T-helper 1 cell (primary cell): Measurements from ENCODE around the gene CCDC141.

Experiments
- DNase-seq, 5 donors: peaks; one replicate each; pipeline ENCODE4 v3.0.0-alpha.2; 2012 to 2020

The CCDC141 gene

GRCh38 chr2:178819992-178820391 is 229.9 kb downstream of the CCDC141 start:
- no peak for DNase-seq

DNA sequence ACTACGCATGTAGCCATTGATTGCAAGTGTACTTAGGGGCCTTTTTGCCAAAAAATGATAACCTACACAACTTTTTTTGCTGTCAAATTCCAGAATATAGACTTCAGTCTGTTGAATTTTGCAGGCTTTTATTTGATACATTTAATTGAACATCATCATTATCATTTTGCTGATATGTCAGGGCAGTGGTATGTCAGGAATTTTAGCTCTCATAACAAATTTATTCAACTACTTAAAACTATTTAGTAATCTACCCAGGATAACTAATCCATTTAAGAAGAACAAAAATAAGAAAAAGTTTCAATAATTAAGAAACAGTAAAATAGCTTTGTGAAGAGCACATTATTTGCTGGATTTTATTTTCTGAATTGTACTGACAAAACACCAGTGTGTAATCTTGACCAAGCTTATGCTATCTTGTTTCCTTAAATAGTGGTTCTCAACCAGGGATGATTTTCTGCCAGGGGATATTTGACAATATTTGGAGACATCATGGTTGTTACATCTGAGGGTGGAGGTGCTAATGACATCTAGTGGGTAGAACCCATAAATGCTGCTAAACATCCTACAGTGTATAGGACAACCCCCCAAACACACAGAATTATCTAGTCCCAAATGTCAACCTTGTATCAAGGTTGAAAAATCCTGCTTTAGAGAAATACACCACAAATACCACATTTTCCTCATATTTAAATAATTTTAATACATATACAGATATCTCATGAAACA is 230.6 kb downstream of the CCDC141 start:
- DNase-seq = no peak

GRCh38 chr2:178811901-178812300 is 238.0 kb downstream of the CCDC141 start:
- no peak for DNase-seq

DNA sequence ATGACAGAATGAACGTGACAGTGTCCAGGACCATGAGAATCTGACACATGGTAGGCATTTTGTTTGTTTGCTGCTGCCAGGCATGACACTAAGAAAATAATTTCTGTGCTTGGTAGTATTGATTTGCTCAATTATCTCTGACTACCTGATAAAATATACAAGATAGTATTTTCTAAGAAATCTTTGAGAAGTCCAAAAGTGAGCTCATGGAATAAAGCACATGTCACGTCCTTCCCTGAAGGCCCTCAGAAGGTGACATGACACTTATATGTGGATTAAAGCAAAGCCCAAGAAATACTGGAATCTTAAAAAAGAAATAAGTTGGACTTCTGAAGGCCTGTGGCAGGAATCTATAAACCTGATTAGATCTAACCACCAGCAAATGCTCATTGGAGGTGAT is 238.9 kb downstream of the CCDC141 start:
- no peak for DNase-seq

DNA sequence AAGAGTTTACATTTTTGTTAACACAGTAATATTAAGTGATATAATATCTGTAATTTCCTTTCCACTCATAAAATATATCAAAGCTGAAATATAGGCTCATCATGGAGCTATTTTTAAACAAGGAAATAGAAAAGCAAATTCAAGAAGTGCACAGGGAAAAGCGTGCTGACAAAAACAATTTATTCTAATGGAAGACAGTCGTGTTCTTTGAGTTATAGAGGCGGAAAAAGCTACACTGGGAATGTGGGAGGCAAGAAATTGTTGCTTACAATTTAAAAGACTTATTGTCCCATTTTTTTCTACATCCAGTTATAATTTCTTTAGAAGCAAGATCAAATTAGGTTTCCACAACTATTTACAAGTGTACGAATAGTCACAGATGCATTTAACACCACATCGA is 239.5 kb downstream of the CCDC141 start:
- no peak for DNase-seq

DNA sequence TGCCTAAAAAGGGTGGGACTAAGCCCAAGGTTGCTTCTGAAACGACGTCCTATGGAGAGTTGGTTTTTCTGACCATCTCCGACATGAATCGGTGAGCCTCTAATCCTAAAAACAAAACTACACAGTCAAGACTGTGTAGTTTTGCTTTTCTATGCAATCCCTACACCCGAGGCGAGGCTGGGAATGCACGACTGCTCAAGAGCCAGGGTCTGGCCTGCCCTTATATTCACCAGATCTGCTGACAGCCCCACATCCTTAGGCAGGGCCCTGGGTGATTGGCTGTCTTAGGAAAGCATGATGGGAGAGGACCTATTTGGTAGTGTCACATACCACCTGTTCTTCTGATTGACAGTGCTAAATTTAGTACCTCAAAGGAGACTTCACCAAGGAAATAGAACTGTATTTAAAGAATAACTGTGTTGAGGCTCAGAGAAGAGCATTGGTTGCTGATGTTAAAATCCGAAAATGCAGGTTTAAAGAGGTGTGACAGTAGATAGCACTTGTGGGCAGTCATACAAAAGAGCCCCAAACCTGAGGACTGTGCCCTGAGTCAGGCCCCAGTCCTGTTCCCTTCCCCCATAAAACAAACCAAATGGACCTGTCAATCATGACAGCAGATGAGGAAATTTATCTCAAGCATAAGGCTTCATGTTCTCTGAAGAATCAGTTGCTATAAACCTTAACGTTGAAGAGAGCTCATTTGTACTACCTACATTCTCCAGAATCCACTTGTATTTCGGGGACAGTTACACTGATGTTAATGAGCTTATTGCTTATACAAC is 242.5 kb downstream of the CCDC141 start, which contains the start of gene TTN:
TTN (minus strand) TSS at position 197 of the 782 bp plus-strand sequence. CDS start 2,781 bp downstream, outside the sequence.
- DNase-seq = no peak

GRCh38 chr2:178806543-178806942 is 243.4 kb downstream of the CCDC141 start:
- DNase-seq = no peak

DNA sequence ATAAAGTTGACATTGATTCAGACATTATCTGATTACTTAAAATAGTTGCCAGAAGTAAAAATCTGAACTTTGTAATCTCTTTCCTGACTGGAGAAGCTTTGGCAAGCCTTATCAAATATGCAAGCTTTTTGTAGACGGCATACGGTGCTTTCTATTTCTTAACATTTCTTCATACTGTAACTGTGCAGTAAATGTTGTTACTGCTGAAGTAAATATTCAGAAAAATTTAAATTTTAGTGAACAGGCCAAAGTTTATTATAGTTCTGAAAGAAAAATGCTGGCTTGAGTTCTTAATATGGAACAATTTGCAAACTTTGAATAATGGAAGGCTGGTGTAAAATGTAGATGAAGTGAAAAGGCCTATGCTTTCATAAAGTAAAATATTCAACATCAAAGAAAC is 244.5 kb downstream of the CCDC141 start:
- no peak for DNase-seq

DNA sequence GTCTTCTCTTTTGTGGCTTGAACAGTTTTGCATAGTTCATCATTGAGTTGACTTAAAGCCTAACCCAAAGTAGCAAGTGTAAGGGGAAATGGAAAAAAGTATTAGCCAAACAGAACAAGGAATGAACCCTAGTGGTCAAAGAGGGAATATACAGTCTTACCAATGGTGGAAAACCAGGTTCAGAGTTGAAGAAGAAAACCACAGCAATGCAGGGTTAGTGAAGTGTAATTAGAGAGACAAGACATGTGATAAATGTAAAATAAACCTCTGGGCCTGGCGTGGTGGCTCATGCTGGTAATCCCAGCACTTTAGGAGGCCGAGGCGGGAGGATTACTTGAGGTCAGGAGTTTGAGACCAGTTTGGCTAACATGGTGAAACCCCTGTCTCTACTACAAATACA is 245.1 kb downstream of the CCDC141 start:
- no peak for DNase-seq

GRCh38 chr2:178800510-178800909 is 249.4 kb downstream of the CCDC141 start:
- no peak for DNase-seq

DNA sequence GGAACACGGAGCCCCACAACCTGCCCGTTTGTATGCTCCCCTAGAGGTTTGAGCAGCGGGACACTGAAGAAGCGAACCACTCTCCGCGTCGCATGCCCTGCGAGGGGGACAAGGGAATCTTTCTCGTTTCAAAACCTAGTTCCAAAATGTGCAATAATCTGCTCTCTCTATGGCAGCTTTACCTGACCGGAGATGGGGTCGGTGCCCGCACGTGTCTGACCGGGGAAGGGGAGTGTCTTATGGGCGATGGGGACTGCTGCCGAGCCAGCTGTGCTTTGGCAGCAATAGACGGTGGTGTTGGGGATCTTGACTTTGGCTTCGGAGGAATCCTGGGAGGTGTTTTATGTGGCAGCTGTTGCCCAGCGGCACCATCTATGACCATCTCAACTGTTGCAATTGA is 250.6 kb downstream of the CCDC141 start:
- DNase-seq = no peak

DNA sequence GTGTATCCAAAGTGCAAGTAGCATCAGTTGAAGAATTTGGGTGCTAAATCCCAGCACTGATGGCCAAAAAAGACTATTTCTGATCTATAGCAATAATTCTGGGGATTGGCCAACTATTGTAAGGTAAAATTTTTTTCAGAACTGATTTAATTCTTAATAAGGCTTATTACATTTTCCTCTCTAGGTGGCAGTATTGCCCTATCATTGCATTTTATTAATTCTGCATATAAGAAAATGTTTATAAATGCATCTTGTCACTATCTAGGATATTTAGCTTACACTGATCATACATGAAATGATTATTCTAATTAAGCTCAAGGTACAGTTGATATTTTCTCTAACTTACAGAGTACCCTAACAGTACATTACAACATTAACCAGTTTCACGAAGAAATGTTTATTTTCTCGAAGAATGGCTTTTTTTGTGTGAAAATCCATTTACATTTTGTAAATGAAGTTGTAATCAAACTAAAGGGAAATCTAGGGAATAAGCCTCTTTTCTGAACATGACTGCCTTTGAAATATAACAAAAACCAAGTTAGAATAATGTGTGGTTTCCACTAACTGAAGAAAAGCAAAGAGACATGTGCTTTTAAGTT is 253.8 kb downstream of the CCDC141 start:
- DNase-seq = no peak

- DNase-seq = no peak
These were observed 262.0 kb downstream of the CCDC141 start for GRCh38 chr2:178787934-178788333.

GRCh38 chr2:178787155-178787554 is 262.8 kb downstream of the CCDC141 start:
- no peak for DNase-seq

- DNase-seq = no peak
These were observed 266.0 kb downstream of the CCDC141 start for GRCh38 chr2:178783889-178784288.

- DNase-seq = no peak
These were observed 267.7 kb downstream of the CCDC141 start for GRCh38 chr2:178782236-178782635.
